Calu3 (cell line): ENCODE results near the gene CENPK. TPM values are rescaled to one million over a fixed set of nuclear protein-coding genes. Genes with fewer than 3 reads are reported as not detected.

Experiments
- BruUV-seq: library from RNA; stranded (reverse); fragments of 400-500 nt; replicated peaks from 2 replicates; lab custom pipeline; 2021; lab: Mats Ljungman, UMichigan
- CTCF ChIA-PET: fragments of 300-600 bp; sonication (Branson Sonifier 250); formaldehyde crosslinking; loops from one replicate; lab custom pipeline; 2022; ENCODE audit warnings: antibody characterized with exemption; lab: Charles Lee
- DNase-seq: peaks from one replicate; pipeline ENCODE4 v3.0.0; 2022
- H3K27ac Mint-ChIP-seq: one replicate; pipeline ENCODE4 v1.8.0; 2022; ENCODE audit warnings: mixed read lengths; ENCODE audit not compliant: unreplicated experiment
- H3K27me3 Mint-ChIP-seq: one replicate; pipeline ENCODE4 v1.8.0; 2022; ENCODE audit warnings: mixed read lengths; ENCODE audit not compliant: unreplicated experiment
- H3K36me3 Mint-ChIP-seq: one replicate; pipeline ENCODE4 v1.8.0; 2022; ENCODE audit warnings: mild to moderate bottlenecking, moderate library complexity, mixed read lengths; ENCODE audit not compliant: insufficient read depth, unreplicated experiment
- H3K4me1 Mint-ChIP-seq: one replicate; pipeline ENCODE4 v1.8.0; 2022; ENCODE audit warnings: mild to moderate bottlenecking, low read depth, mixed read lengths; ENCODE audit not compliant: unreplicated experiment
- H3K4me3 Mint-ChIP-seq: one replicate; pipeline ENCODE4 v1.8.0; 2022; ENCODE audit warnings: mild to moderate bottlenecking, low read depth, moderate library complexity, mixed read lengths; ENCODE audit not compliant: unreplicated experiment
- H3K9me3 Mint-ChIP-seq: one replicate; pipeline ENCODE4 v1.8.0; 2022; ENCODE audit warnings: low read depth, mixed read lengths; ENCODE audit not compliant: unreplicated experiment
- CTCF ChIP-seq: fragments of 200-600 bp; IDR thresholded peaks from one replicate; pipeline ENCODE4 v1.8.0; 2022; ENCODE audit warnings: antibody characterized with exemption; ENCODE audit not compliant: unreplicated experiment
- intact Hi-C: fragments of 100-400 bp; cut with micrococcal nuclease; formaldehyde crosslinking; loops from one replicate; pipeline ENCODE4 v1.10.0; 2022; ENCODE audit not compliant: unreplicated experiment
- total RNA-seq: library from RNA; stranded (reverse); gene quantifications from 2 replicates; pipeline ENCODE4 v1.2.3, GENCODE V29; 2022

The CENPK gene
- total RNA-seq, 1 experiment from 2014 or later: 42.7 TPM

DNA sequence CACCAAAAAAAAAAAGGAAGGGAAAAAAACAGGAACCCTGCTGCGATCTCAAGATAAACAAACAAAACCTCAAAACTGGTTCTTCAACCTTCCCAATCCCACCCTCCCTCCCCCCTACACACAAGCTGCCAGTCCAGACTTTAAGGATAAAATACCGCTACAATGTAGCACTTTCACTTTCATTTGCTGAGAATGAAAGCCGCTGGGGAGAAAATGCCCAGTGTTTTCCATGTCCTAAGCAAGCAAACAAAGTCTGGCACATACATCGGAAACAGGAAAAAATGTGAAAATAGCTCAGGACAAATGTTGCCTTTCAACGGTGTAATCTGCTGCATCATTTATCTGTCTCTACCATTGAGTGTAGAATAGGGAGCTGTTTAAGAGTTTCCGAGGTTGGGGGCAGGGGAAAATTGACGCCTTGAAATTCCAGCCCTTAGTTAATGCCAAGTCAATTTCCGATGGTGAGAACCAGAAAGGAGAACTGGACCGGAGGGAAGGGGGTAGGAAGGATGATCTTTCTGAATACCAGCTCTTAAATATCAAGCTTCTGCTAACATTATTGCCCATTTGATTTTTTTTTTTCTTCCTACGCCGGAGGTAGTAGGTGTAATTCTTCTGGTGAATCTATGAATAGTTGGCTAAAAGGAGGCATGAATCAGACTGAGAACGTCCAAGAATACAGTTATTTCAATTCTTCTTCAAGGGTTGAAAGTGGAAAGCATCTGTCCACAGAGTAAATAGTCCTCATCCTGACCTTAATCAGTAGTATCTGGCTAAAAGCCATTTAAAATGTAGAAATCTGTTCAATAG is 80.0 kb downstream of the CENPK start:
- H3K4me3 Mint-ChIP-seq: no peak overlapping the region
- intact Hi-C loops: loop anchor here (1.0 to 5.0 kb wide), 9 partner anchors 266 to 848 kb away; no protein-coding TSS in a partner anchor
- H3K36me3 Mint-ChIP-seq: peaks cover 23% of the 10 kb centered on the region
- CTCF ChIA-PET: interaction anchor here (0.6 to 2.5 kb wide), 16 partner anchors 36 to 1335 kb away, joined by 3 to 26 read pairs (median 4); no protein-coding TSS in a partner anchor
- no peaks in the 10 kb centered on the region for H3K9me3 Mint-ChIP-seq
- TF ChIP-seq CTCF: no peak
- DNase-seq: no peak
- BruUV-seq: no TSS peak
- no peaks in the 10 kb centered on the region for H3K27me3 Mint-ChIP-seq
- peak overlapping the region; percentile 28 for H3K27ac Mint-ChIP-seq
- no peaks in the 10 kb centered on the region for H3K4me1 Mint-ChIP-seq

DNA sequence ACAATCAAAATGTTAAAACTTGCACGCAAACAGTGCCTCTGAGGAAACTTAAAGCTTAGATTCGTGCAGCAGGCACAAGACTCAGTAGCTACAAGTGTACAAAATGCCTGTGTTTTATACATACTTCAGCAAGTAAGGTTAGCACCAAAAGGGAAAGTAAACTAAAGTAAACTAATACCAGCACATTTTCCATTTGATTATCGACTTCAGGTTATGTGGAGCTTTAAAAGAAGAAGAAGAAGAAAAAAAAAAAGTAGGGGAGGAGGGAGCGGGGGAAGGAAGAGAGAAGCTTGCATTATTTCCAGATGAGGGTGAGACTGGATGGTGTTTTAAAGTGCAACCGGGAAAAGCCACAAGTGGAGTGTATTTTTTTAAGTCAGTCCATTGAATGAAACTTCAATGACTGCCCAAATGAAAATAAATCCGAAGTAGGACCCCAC is 80.7 kb downstream of the CENPK start:
- Mint-ChIP-seq H3K4me3 (no peak overlapping the region), H3K27me3 (no peaks in the 10 kb centered on the region), H3K27ac (peak overlapping the region; percentile 28), H3K4me1 (no peaks in the 10 kb centered on the region), H3K9me3 (no peaks in the 10 kb centered on the region), H3K36me3 (peaks cover 23% of the 10 kb centered on the region)
- no TSS peak for BruUV-seq
- CTCF ChIA-PET: interaction anchor here (0.7 to 2.5 kb wide), 7 partner anchors 35 to 1334 kb away, joined by 3 to 26 read pairs (median 4); no protein-coding TSS in a partner anchor
- intact Hi-C loops: loop anchor here (2.0 to 5.0 kb wide), 5 partner anchors 265 to 690 kb away; no protein-coding TSS in a partner anchor
- no peak for DNase-seq
- TF ChIP-seq CTCF: no peak

DNA sequence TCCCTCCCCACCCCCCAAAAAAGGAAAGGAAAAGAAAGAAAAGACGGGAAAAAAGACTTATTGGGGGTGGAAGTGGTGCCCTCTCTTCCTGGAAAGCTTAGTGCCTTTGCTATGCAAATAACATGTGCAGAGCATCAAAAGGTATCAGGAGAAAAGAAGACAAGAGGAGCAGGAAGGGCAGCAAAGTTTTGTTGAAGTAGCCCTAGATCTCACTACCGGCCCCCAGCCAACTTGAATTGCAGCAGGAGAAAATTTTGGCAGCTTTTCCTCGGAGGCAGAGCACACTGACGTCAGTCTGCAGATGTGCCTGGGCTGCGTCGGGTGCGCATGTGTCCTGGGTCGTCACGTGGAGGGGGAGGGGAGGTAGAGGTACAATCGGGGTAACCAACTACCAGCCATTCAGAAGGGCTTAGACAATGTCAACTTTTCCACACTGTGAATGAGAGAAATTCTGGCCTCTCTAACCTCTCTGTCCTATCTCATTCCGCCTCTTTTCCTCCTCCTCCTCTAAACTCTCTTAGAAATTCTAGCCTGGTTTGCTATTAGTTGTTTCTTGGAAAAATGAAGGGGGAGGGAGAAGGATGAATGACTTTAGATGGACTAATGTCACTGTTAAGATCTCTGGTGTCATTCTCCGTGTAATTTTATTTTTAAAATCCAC is 81.2 kb downstream of the CENPK start, which contains the start of gene ADAMTS6:
TSS of gene ADAMTS6 (minus strand) at position 286 of the 661 bp plus-strand sequence. CDS start 8,247 bp downstream, outside the sequence.
- TF ChIP-seq CTCF: no peak
- DNase-seq: peak; percentile 63
- Mint-ChIP-seq H3K36me3 (peaks cover 23% of the 10 kb centered on the region), H3K4me1 (no peaks in the 10 kb centered on the region), H3K27ac (peak within 1 kb of the TSS; percentile 28), H3K4me3 (no peak within 1 kb of the TSS), H3K9me3 (no peaks in the 10 kb centered on the region), H3K27me3 (no peaks in the 10 kb centered on the region)
- CTCF ChIA-PET: interaction anchor here (0.7 to 2.5 kb wide), 4 partner anchors 35 to 674 kb away, joined by 3 to 26 read pairs (median 4); no protein-coding TSS in a partner anchor
- no TSS peak for BruUV-seq
- intact Hi-C loops: loop anchor here (2.0 to 5.0 kb wide), 5 partner anchors 264 to 689 kb away; no protein-coding TSS in a partner anchor

GRCh38 chr5:65481171-65481581 is 81.8 kb downstream of the CENPK start:
- intact Hi-C loops: loop anchor here (5.0 kb wide), 4 partner anchors 264 to 689 kb away; no protein-coding TSS in a partner anchor
- Mint-ChIP-seq H3K36me3 (peaks cover 23% of the 10 kb centered on the region), H3K4me3 (no peak overlapping the region), H3K27ac (peak overlapping the region; percentile 28), H3K9me3 (no peaks in the 10 kb centered on the region), H3K4me1 (no peaks in the 10 kb centered on the region), H3K27me3 (no peaks in the 10 kb centered on the region)
- DNase-seq: no peak
- no TSS peak for BruUV-seq
- CTCF ChIA-PET: interaction anchor here (0.6 to 1.3 kb wide), 2 partner anchors 53 to 670 kb away, joined by 3 to 5 read pairs; no protein-coding TSS in a partner anchor
- TF ChIP-seq CTCF: no peak
